ENCODE data around the gene OR51A4. TPM values are rescaled to one million over a fixed set of nuclear protein-coding genes. Genes with fewer than 3 reads are reported as not detected.
"Not testable (repeated sequence)": the region's sequence is repeated elsewhere in the genome, so short reads cannot be mapped to it uniquely, and the experiment has no call there.

Gene OR51A4
- total RNA-seq: not detected

- POLR2A ChIA-PET: no interaction called here
- CTCF ChIA-PET: no interaction called here
Measured at GRCh38 chr11:4947505-4947904, at the start of gene OR51A4. OR51A4 (minus strand) TSS chr11:4947605; CDS start chr11:4947100, 505 bp downstream.

GRCh38 chr11:4994551-4994950, 47.1 kb upstream of the OR51A4 start, which contains the start of gene OR51L1:
OR51L1 (plus strand) TSS chr11:4994851; CDS start chr11:4998983, 4,132 bp downstream.
- no peak for DNase-seq
- no peak within 1 kb of the TSS for H3K27ac Mint-ChIP-seq
- no peak for ATAC-seq
- H3K4me3 Mint-ChIP-seq: no peak within 1 kb of the TSS
- CTCF ChIA-PET: no interaction called here
- H3K27me3 Mint-ChIP-seq (ENCODE audit: low read depth): no peaks in the 10 kb centered on the region
- no peaks in the 10 kb centered on the region for H3K36me3 Mint-ChIP-seq (ENCODE audit: low read depth)
- no peaks in the 10 kb centered on the region for H3K9me3 Mint-ChIP-seq (ENCODE audit: insufficient read depth)
- POLR2A ChIA-PET: no interaction called here
- no peaks in the 10 kb centered on the region for H3K4me1 Mint-ChIP-seq (ENCODE audit: low read depth)

More at GRCh38 chr11:4947505-4947904, at the start of gene OR51A4:
- H3K4me1 Mint-ChIP-seq (ENCODE audit: low read depth): no peaks in the 10 kb centered on the region
- H3K36me3 Mint-ChIP-seq (ENCODE audit: low read depth): no peaks in the 10 kb centered on the region
- DNase-seq (no peak), ATAC-seq (no peak)
- no peaks in the 10 kb centered on the region for H3K27me3 Mint-ChIP-seq (ENCODE audit: low read depth)
- no peak within 1 kb of the TSS for H3K4me3 Mint-ChIP-seq
- H3K27ac Mint-ChIP-seq: no peak within 1 kb of the TSS
- H3K9me3 Mint-ChIP-seq (ENCODE audit: insufficient read depth): no peaks in the 10 kb centered on the region

DNA sequence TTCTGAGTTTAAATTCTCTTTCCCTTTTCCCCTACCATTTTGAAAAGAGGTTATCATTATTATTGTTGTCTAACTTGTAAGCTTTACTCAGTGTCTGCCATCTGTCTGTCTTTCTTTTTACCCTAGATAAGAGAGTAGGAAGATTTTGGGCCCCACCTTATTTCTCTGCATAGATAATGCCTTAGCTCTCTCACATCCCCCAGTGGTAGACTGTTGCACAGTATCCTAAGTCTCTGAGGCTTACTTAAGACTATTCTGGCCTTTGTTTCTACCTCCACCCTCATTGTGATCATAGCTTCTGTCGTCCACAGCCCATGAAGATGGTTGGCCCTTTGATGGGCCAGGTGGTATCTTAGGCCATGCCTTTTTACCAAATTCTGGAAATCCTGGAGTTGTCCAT, 43.7 kb upstream of the OR51A4 start:
- Mint-ChIP-seq H3K4me1 (ENCODE audit: low read depth) (no peaks in the 10 kb centered on the region), H3K27me3 (ENCODE audit: low read depth) (no peaks in the 10 kb centered on the region), H3K9me3 (ENCODE audit: insufficient read depth) (no peaks in the 10 kb centered on the region), H3K4me3 (no peak overlapping the region), H3K27ac (no peak overlapping the region), H3K36me3 (ENCODE audit: low read depth) (no peaks in the 10 kb centered on the region)
- DNase-seq (no peak), ATAC-seq (no peak)
- CTCF ChIA-PET: no interaction called here
- POLR2A ChIA-PET: no interaction called here

GRCh38 chr11:4983841-4984240, 36.4 kb upstream of the OR51A4 start:
- no peaks in the 10 kb centered on the region for H3K9me3 Mint-ChIP-seq (ENCODE audit: insufficient read depth)
- POLR2A ChIA-PET: no interaction called here
- H3K27ac Mint-ChIP-seq: no peak overlapping the region
- H3K36me3 Mint-ChIP-seq (ENCODE audit: low read depth): no peaks in the 10 kb centered on the region
- CTCF ChIA-PET: no interaction called here
- DNase-seq: no peak
- H3K27me3 Mint-ChIP-seq (ENCODE audit: low read depth): no peaks in the 10 kb centered on the region
- no peaks in the 10 kb centered on the region for H3K4me1 Mint-ChIP-seq (ENCODE audit: low read depth)
- ATAC-seq: no peak
- no peak overlapping the region for H3K4me3 Mint-ChIP-seq

DNA sequence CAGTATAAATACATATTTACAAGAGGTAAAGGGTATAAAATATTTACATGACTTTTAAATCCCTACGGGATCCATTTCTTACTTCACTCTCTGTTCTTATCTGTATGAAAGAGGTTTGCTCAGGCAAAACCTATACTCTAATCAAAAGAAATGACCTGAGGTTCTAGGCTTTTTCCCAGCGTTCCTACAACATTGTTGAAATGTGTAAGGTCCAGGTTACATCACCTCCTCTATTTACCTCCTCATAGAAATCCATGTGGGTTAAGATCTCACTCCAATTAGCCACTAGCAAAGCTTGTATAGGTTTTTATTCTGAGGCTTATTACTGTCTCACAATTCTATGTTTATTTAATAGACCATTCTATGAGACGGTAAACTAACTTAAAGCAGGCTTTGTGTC, 35.3 kb upstream of the OR51A4 start:
- H3K27ac Mint-ChIP-seq: no peak overlapping the region
- no peak for DNase-seq
- no peaks in the 10 kb centered on the region for H3K36me3 Mint-ChIP-seq (ENCODE audit: low read depth)

DNA sequence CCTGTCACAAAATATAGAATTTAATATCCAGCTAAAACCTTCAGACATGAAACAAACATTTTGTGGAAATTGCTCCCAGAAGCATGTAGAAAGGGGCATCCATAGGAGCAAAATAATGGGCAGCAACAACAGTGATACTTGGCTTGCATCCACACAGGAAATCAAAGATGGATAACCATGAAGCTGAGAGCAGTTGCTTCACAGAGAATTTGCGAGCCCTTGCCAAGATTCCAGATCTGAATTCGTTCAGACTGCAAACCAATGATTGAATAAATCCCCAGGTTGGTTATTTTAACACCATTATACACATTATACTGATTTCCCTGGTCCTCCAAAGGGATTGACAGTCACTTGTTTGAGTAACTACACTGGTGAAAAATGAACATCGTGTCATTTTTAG, 31.6 kb upstream of the OR51A4 start:
- H3K4me1 Mint-ChIP-seq (ENCODE audit: low read depth): no peaks in the 10 kb centered on the region
- ChIA-PET POLR2A (no interaction called here), CTCF (no interaction called here)
- H3K27me3 Mint-ChIP-seq (ENCODE audit: low read depth): no peaks in the 10 kb centered on the region
- no peaks in the 10 kb centered on the region for H3K9me3 Mint-ChIP-seq (ENCODE audit: insufficient read depth)
- H3K36me3 Mint-ChIP-seq (ENCODE audit: low read depth): no peaks in the 10 kb centered on the region
- ATAC-seq: no peak
- H3K27ac Mint-ChIP-seq: no peak overlapping the region
- no peak for DNase-seq
- no peak overlapping the region for H3K4me3 Mint-ChIP-seq

More for the DNA sequence above, 35.3 kb upstream of the OR51A4 start:
- Mint-ChIP-seq H3K4me3 (no peak overlapping the region), H3K4me1 (ENCODE audit: low read depth) (no peaks in the 10 kb centered on the region), H3K27me3 (ENCODE audit: low read depth) (no peaks in the 10 kb centered on the region), H3K9me3 (ENCODE audit: insufficient read depth) (no peaks in the 10 kb centered on the region)
- CTCF ChIA-PET: no interaction called here
- POLR2A ChIA-PET: no interaction called here
- no peak for ATAC-seq

DNA sequence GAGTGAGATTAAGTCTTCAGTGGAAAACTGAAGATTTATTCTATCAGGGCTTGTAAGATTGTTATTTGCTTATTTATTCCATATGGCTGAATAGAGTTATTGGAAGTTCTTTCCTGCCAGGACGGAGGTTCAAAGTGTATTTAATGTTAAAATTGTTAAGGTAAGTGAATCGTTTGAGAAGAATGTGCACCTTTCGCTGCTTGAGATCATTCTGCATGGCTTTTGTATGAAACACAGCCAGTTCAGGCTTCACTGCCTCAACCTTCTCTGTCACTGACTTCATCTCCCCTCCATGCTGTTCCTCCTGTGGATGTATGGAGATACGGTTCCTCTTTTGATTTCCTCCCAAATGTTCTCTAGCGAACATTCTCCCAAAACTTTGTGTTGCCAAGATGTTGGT, 28.0 kb upstream of the OR51A4 start:
- ATAC-seq (no peak), DNase-seq (no peak)
- Mint-ChIP-seq H3K27ac (no peak overlapping the region), H3K36me3 (ENCODE audit: low read depth) (no peaks in the 10 kb centered on the region), H3K9me3 (ENCODE audit: insufficient read depth) (no peaks in the 10 kb centered on the region), H3K27me3 (ENCODE audit: low read depth) (no peaks in the 10 kb centered on the region), H3K4me1 (ENCODE audit: low read depth) (no peaks in the 10 kb centered on the region), H3K4me3 (no peak overlapping the region)
- ChIA-PET CTCF (no interaction called here), POLR2A (no interaction called here)

DNA sequence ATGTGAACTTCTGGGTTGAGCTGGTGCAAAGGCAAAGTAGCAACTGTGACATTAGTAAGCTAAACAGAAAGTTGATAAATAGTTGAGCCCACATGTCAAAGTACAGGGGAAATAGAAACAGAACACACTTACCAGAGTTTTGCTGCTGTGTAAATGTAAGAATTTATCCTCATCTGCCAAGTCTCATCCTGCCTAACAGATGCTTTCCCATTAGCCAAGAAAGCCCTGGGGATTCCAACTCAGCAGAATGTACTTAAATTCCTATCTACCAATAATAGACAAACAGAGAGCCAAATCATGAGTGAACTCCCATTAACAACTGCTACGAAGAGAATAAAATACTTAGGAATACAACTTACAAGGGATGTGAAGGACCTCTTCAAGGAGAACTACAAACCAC, 15.4 kb upstream of the OR51A4 start:
- no peaks in the 10 kb centered on the region for H3K4me1 Mint-ChIP-seq (ENCODE audit: low read depth)
- DNase-seq (no peak), ATAC-seq (no peak)
- H3K9me3 Mint-ChIP-seq (ENCODE audit: insufficient read depth): no peaks in the 10 kb centered on the region
- POLR2A ChIA-PET: no interaction called here
- no peak overlapping the region for H3K4me3 Mint-ChIP-seq
- no peaks in the 10 kb centered on the region for H3K27me3 Mint-ChIP-seq (ENCODE audit: low read depth)
- H3K36me3 Mint-ChIP-seq (ENCODE audit: low read depth): no peaks in the 10 kb centered on the region
- CTCF ChIA-PET: no interaction called here
- H3K27ac Mint-ChIP-seq: no peak overlapping the region

GRCh38 chr11:4960877-4961276, 13.5 kb upstream of the OR51A4 start:
- ATAC-seq: no peak
- no peak for DNase-seq
- Mint-ChIP-seq H3K4me1 (ENCODE audit: low read depth) (no peaks in the 10 kb centered on the region), H3K4me3 (no peak overlapping the region), H3K27ac (no peak overlapping the region), H3K9me3 (ENCODE audit: insufficient read depth) (no peaks in the 10 kb centered on the region), H3K36me3 (ENCODE audit: low read depth) (no peaks in the 10 kb centered on the region), H3K27me3 (ENCODE audit: low read depth) (no peaks in the 10 kb centered on the region)
- ChIA-PET CTCF (no interaction called here), POLR2A (no interaction called here)

DNA sequence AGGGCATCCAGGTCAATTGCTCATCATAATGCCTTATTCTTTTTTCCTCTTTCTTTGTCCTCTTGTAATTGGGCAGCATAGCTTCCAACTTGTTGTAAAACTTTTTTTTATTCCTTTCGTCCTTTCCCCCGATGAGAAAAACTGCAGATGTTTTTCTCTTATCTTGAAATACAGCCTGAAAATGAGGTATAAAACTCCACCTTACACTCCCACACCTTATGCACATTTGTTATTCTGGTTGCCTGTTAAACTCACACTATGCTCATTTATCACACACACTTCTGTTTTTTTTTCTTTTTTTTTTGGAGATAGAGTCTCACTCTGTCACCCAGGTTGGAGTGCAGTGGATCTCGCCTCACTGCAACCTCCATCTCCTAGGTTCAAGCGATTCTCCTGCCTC, 10.0 kb upstream of the OR51A4 start:
- no peak for DNase-seq
- ATAC-seq: no peak
- no peaks in the 10 kb centered on the region for H3K9me3 Mint-ChIP-seq (ENCODE audit: insufficient read depth)
- no peak overlapping the region for H3K4me3 Mint-ChIP-seq
- no peaks in the 10 kb centered on the region for H3K4me1 Mint-ChIP-seq (ENCODE audit: low read depth)
- no peaks in the 10 kb centered on the region for H3K27me3 Mint-ChIP-seq (ENCODE audit: low read depth)
- ChIA-PET POLR2A (no interaction called here), CTCF (no interaction called here)
- no peak overlapping the region for H3K27ac Mint-ChIP-seq
- H3K36me3 Mint-ChIP-seq (ENCODE audit: low read depth): no peaks in the 10 kb centered on the region

- DNase-seq; POLR2A ChIA-PET; H3K27me3 Mint-ChIP-seq (ENCODE audit: low read depth); ATAC-seq; H3K4me1 Mint-ChIP-seq (ENCODE audit: low read depth); CTCF ChIA-PET; H3K4me3 Mint-ChIP-seq; H3K27ac Mint-ChIP-seq; H3K9me3 Mint-ChIP-seq (ENCODE audit: insufficient read depth); H3K36me3 Mint-ChIP-seq (ENCODE audit: low read depth): not testable (repeated sequence)
Measured at GRCh38 chr11:4955613-4956012, 8.2 kb upstream of the OR51A4 start, which contains the start of gene OR51A2. OR51A2 (minus strand) TSS chr11:4955713; CDS start chr11:4955713, 0 bp downstream.

DNA sequence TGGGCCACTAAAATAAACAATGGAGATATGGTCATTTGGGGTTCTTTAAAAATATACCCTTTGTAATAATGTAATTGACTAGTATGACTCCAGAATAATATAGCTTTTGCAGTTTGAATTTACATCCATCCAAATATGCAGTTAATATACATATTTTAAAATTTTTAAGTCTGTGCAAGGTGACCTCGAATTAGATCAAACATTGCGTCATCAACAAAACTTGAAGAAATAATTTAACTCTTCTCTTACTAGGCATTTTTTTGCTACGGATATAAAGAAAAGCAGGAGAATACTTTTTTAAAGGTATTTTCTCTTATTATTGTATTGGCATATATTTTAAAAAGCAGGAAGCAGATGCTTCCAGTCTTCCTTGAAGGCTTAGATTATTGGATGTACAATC, 10.7 kb downstream of the OR51A4 start:
- Mint-ChIP-seq H3K27me3 (ENCODE audit: low read depth) (no peaks in the 10 kb centered on the region), H3K27ac (no peak overlapping the region), H3K4me1 (ENCODE audit: low read depth) (no peaks in the 10 kb centered on the region), H3K9me3 (ENCODE audit: insufficient read depth) (no peaks in the 10 kb centered on the region), H3K36me3 (ENCODE audit: low read depth) (no peaks in the 10 kb centered on the region), H3K4me3 (no peak overlapping the region)
- ATAC-seq: no peak
- CTCF ChIA-PET: no interaction called here
- DNase-seq: no peak
- POLR2A ChIA-PET: no interaction called here

DNA sequence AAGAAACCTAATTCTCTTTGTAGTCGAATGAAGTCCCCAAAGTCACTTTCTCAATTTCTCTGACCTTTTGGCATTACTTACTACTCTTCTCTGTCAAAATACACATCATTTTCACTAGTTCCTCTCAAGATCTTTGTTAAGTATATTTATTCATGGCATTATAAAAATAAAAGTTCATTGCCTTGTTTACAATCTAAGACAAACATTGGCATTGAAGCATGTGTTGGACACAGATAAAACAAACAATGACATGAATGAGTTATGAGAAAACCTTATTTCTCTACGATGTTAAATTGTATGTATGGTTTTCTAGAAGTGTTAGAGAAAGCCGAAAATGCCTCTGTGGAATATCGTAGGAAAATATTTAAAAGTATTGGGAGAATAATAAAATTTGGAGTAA, 14.7 kb downstream of the OR51A4 start:
- Mint-ChIP-seq H3K27ac (no peak overlapping the region), H3K27me3 (ENCODE audit: low read depth) (no peaks in the 10 kb centered on the region), H3K4me1 (ENCODE audit: low read depth) (no peaks in the 10 kb centered on the region), H3K9me3 (ENCODE audit: insufficient read depth) (no peaks in the 10 kb centered on the region), H3K36me3 (ENCODE audit: low read depth) (no peaks in the 10 kb centered on the region), H3K4me3 (no peak overlapping the region)
- DNase-seq: no peak
- no peak for ATAC-seq
- POLR2A ChIA-PET: no interaction called here
- CTCF ChIA-PET: interaction anchor here (1.4 kb wide), 1 partner anchor 296 kb away, joined by 3 read pairs; the partner anchor contains the start of gene OR51D1

Measured in activated CD8-positive, alpha-beta T cell treated with anti-CD3 and anti-CD28 coated beads, Interleukin-2, amount 10 ng/mL, durations not matched to agents 7 days and 5 days (primary cell).